SK-N-SH treated with all-trans-retinoic acid at 6 μM for 48 hours (cell line): Measurements from ENCODE around the gene DMRT3.

Source experiments
- ATAC-seq: fragments of 200-7000 bp; cut with Tn5 transposase; 3 replicates; pipeline ENCODE4 v1.9.1; 2020; ENCODE audit warnings: mild to moderate bottlenecking, moderate library complexity
- BACH2 ChIP-seq: fragments of 250-450 bp; sonication (Bioruptor Pico); IDR thresholded peaks from 2 replicates; pipeline ENCODE4 v1.9.0; 2021; ENCODE audit warnings: mild to moderate bottlenecking, borderline replicate concordance
- CSDC2 ChIP-seq: fragments of 250-450 bp; sonication (Bioruptor Pico); IDR thresholded peaks from 2 replicates; pipeline ENCODE4 v1.5.0; 2020; ENCODE audit warnings: mild to moderate bottlenecking, moderate library complexity
- GLIS3 ChIP-seq: fragments of 250-450 bp; sonication (Bioruptor Pico); IDR thresholded peaks from 2 replicates; pipeline ENCODE4 v1.5.0; 2020; ENCODE audit warnings: mild to moderate bottlenecking, moderate library complexity
- ISL1 ChIP-seq: fragments of 250-450 bp; sonication (Bioruptor Pico); IDR thresholded peaks from 2 replicates; pipeline ENCODE4 v2.1.2; 2022; ENCODE audit warnings: mild to moderate bottlenecking, moderate library complexity
- OSR1 ChIP-seq: fragments of 250-450 bp; sonication (Bioruptor Pico); IDR thresholded peaks from 2 replicates; pipeline ENCODE4 v1.8.0; 2022; ENCODE audit warnings: moderate library complexity, mild to moderate bottlenecking, inconsistent platforms
- RARB ChIP-seq: fragments of 250-450 bp; sonication (Bioruptor Pico); IDR thresholded peaks from 2 replicates; pipeline ENCODE4 v1.8.0; 2021; ENCODE audit warnings: mild to moderate bottlenecking, moderate library complexity
- TCF4 ChIP-seq: fragments of 250-450 bp; sonication (Bioruptor Pico); IDR thresholded peaks from 2 replicates; pipeline ENCODE4 v1.8.0; 2021; ENCODE audit warnings: mild to moderate bottlenecking, moderate library complexity, borderline replicate concordance
- TOX ChIP-seq: fragments of 250-450 bp; sonication (Bioruptor Pico); IDR thresholded peaks from 2 replicates; pipeline ENCODE4 v1.8.0; 2021; ENCODE audit warnings: mild to moderate bottlenecking, moderate library complexity, borderline replicate concordance
- ZC3H10 ChIP-seq: fragments of 250-450 bp; sonication (Bioruptor Pico); IDR thresholded peaks from 2 replicates; pipeline ENCODE4 v1.5.1; 2021; ENCODE audit warnings: mild to moderate bottlenecking, moderate library complexity
- ZFP3 ChIP-seq: fragments of 250-450 bp; sonication (Bioruptor Pico); IDR thresholded peaks from 2 replicates; pipeline ENCODE4 v1.5.0; 2020; ENCODE audit warnings: mild to moderate bottlenecking, moderate library complexity
- ZFP30 ChIP-seq: fragments of 450-650 bp; formaldehyde crosslinking; IDR thresholded peaks from 2 replicates; pipeline ENCODE4 v1.5.0; 2022; ENCODE audit warnings: mild to moderate bottlenecking, moderate library complexity
- ZNF565 ChIP-seq: fragments of 450-650 bp; formaldehyde crosslinking; conservative IDR thresholded peaks from 2 replicates; pipeline ENCODE4 v1.5.0; 2020; ENCODE audit warnings: low read depth, mild to moderate bottlenecking, moderate library complexity
- ZNF70 ChIP-seq: fragments of 450-650 bp; formaldehyde crosslinking; IDR thresholded peaks from 2 replicates; pipeline ENCODE4 v1.5.0; 2020; ENCODE audit warnings: mild to moderate bottlenecking, moderate library complexity
- ZNF8 ChIP-seq: fragments of 450-650 bp; formaldehyde crosslinking; IDR thresholded peaks from 2 replicates; pipeline ENCODE4 v1.5.0; 2020; ENCODE audit warnings: mild to moderate bottlenecking, moderate library complexity
- TF ChIP-seq, protein P1 (sequence below): fragments of 250-450 bp; sonication (Bioruptor Pico); IDR thresholded peaks from 2 replicates; pipeline ENCODE4 v1.5.1; 2021; ENCODE audit warnings: mild to moderate bottlenecking, moderate library complexity
- TF ChIP-seq, protein P2 (sequence below): fragments of 250-450 bp; sonication (Bioruptor Pico); IDR thresholded peaks from 2 replicates; pipeline ENCODE4 v1.8.0; 2020; ENCODE audit warnings: mild to moderate bottlenecking, moderate library complexity, borderline replicate concordance
- TF ChIP-seq, protein P3 (sequence below): fragments of 250-450 bp; sonication (Bioruptor Pico); IDR thresholded peaks from 2 replicates; pipeline ENCODE4 v1.5.1; 2020; ENCODE audit warnings: low read depth, mild to moderate bottlenecking, moderate library complexity
- TF ChIP-seq, protein P4 (sequence below): fragments of 250-450 bp; sonication (Bioruptor Pico); IDR thresholded peaks from 2 replicates; pipeline ENCODE4 v1.8.0; 2021; ENCODE audit warnings: low read depth, mild to moderate bottlenecking, moderate library complexity, borderline replicate concordance
- TF ChIP-seq, protein P5 (sequence below): fragments of 250-450 bp; sonication (Bioruptor Pico); IDR thresholded peaks from 2 replicates; pipeline ENCODE4 v1.5.0; 2020; ENCODE audit warnings: mild to moderate bottlenecking, moderate library complexity

Gene DMRT3

DNA sequence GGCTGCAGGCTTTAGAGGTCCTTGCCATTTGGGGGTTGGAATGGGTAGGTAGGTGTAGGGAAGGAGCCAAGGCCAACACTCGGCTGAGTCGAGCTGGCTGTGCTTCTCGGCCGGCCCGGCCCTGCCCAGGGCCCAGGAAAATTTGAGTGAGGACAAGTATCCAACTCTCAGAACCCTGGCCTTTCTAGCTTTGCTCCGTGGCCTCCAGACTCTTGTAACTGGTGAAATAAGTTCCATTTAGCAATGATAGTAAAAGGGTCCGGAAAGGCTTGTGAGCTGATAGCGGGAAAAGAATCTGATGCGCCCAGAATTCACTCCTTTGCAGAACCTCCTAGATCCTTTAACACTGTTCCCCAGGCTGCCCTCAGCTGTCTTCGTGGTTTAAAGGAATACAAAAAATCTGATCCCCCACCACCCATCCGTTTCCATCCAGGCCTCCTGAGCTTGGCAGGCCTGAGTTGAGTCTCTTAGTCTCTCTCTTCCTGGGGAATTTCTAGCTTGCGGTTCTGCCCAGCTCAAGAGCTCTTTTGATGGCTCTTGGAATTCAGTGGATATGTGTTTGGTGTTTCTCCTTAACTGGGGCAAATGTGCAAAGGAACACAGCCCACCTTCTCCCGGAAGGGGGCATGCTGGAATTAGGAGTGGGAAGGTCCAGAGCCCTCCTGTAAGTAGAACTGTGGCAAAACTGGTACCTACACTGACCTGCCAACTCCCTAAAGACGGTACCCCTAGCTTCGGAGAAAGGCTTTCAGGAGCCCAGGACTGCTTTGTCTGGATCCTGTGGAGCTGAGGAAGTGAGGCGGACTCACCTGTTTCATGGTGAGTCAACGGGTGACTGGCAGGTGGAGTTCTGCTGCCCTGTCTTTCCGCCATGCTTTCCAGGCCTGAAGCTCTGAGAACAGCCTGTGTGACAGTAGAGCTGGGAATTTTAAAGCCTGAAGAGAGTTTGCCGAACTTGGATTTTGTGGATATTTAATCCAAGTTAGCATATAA, 1.7 kb downstream of the DMRT3 start:
- no peak for ATAC-seq
- TF ChIP-seq GLIS3 (CRISPR knock-in tag) (no peak), ZNF70 (CRISPR knock-in tag) (no peak), ZC3H10 (CRISPR knock-in tag) (no peak), ZFP30 (no peak), OSR1 (no peak), RARB (CRISPR knock-in tag) (no peak), BACH2 (CRISPR knock-in tag) (no peak), CSDC2 (CRISPR knock-in tag) (no peak), ZNF8 (CRISPR knock-in tag) (no peak), ISL1 (CRISPR knock-in tag) (no peak), TCF4 (CRISPR knock-in tag) (no peak), TOX (CRISPR knock-in tag) (no peak), ZFP3 (CRISPR knock-in tag) (no peak)
- TF ChIP-seq, protein P1, sequence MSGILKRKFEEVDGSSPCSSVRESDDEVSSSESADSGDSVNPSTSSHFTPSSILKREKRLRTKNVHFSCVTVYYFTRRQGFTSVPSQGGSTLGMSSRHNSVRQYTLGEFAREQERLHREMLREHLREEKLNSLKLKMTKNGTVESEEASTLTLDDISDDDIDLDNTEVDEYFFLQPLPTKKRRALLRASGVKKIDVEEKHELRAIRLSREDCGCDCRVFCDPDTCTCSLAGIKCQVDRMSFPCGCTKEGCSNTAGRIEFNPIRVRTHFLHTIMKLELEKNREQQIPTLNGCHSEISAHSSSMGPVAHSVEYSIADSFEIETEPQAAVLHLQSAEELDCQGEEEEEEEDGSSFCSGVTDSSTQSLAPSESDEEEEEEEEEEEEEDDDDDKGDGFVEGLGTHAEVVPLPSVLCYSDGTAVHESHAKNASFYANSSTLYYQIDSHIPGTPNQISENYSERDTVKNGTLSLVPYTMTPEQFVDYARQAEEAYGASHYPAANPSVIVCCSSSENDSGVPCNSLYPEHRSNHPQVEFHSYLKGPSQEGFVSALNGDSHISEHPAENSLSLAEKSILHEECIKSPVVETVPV: no peak
- TF ChIP-seq, protein P2, sequence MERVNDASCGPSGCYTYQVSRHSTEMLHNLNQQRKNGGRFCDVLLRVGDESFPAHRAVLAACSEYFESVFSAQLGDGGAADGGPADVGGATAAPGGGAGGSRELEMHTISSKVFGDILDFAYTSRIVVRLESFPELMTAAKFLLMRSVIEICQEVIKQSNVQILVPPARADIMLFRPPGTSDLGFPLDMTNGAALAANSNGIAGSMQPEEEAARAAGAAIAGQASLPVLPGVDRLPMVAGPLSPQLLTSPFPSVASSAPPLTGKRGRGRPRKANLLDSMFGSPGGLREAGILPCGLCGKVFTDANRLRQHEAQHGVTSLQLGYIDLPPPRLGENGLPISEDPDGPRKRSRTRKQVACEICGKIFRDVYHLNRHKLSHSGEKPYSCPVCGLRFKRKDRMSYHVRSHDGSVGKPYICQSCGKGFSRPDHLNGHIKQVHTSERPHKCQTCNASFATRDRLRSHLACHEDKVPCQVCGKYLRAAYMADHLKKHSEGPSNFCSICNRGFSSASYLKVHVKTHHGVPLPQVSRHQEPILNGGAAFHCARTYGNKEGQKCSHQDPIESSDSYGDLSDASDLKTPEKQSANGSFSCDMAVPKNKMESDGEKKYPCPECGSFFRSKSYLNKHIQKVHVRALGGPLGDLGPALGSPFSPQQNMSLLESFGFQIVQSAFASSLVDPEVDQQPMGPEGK (CRISPR knock-in tag): no peak
- TF ChIP-seq, protein P3, sequence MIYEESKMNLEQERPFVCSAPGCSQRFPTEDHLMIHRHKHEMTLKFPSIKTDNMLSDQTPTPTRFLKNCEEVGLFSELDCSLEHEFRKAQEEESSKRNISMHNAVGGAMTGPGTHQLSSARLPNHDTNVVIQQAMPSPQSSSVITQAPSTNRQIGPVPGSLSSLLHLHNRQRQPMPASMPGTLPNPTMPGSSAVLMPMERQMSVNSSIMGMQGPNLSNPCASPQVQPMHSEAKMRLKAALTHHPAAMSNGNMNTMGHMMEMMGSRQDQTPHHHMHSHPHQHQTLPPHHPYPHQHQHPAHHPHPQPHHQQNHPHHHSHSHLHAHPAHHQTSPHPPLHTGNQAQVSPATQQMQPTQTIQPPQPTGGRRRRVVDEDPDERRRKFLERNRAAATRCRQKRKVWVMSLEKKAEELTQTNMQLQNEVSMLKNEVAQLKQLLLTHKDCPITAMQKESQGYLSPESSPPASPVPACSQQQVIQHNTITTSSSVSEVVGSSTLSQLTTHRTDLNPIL: no peak
- TF ChIP-seq, protein P4, sequence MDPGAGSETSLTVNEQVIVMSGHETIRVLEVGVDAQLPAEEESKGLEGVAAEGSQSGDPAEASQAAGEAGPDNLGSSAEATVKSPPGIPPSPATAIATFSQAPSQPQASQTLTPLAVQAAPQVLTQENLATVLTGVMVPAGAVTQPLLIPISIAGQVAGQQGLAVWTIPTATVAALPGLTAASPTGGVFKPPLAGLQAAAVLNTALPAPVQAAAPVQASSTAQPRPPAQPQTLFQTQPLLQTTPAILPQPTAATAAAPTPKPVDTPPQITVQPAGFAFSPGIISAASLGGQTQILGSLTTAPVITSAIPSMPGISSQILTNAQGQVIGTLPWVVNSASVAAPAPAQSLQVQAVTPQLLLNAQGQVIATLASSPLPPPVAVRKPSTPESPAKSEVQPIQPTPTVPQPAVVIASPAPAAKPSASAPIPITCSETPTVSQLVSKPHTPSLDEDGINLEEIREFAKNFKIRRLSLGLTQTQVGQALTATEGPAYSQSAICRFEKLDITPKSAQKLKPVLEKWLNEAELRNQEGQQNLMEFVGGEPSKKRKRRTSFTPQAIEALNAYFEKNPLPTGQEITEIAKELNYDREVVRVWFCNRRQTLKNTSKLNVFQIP (CRISPR knock-in tag): no peak
- TF ChIP-seq, protein P5, sequence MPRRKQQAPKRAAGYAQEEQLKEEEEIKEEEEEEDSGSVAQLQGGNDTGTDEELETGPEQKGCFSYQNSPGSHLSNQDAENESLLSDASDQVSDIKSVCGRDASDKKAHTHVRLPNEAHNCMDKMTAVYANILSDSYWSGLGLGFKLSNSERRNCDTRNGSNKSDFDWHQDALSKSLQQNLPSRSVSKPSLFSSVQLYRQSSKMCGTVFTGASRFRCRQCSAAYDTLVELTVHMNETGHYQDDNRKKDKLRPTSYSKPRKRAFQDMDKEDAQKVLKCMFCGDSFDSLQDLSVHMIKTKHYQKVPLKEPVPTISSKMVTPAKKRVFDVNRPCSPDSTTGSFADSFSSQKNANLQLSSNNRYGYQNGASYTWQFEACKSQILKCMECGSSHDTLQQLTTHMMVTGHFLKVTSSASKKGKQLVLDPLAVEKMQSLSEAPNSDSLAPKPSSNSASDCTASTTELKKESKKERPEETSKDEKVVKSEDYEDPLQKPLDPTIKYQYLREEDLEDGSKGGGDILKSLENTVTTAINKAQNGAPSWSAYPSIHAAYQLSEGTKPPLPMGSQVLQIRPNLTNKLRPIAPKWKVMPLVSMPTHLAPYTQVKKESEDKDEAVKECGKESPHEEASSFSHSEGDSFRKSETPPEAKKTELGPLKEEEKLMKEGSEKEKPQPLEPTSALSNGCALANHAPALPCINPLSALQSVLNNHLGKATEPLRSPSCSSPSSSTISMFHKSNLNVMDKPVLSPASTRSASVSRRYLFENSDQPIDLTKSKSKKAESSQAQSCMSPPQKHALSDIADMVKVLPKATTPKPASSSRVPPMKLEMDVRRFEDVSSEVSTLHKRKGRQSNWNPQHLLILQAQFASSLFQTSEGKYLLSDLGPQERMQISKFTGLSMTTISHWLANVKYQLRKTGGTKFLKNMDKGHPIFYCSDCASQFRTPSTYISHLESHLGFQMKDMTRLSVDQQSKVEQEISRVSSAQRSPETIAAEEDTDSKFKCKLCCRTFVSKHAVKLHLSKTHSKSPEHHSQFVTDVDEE (CRISPR knock-in tag): no peak

DNA sequence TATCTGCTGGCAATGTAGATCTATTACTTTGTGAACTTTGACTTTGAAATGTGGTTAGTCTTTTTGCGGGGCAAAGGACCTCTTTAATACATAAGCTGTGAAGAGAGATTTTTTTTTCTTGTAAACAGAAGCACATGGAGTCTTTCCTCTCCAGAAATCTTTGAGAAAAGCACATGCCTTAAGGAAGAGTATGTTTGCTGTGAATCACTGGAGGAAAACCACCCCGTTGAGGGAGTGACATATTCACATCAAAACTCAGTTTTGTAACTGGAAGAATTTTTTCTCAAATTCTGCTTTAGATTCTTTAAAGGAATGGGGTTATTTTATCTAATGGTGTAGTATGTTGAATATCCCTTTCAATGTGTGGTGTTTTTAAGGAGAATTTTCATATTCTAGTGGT, 3.5 kb downstream of the DMRT3 start:
- no peak for ATAC-seq
- TF ChIP-seq OSR1 (no peak), ZFP30 (no peak), ZNF565 (CRISPR knock-in tag) (no peak), ZC3H10 (CRISPR knock-in tag) (no peak), ISL1 (CRISPR knock-in tag) (no peak), CSDC2 (CRISPR knock-in tag) (no peak), BACH2 (CRISPR knock-in tag) (no peak)
- TF ChIP-seq, protein P2 (CRISPR knock-in tag): no peak
- TF ChIP-seq, all 23 proteins: peak for 0
